Activated gamma-delta T cell treated with anti-CD3 and anti-CD28 coated beads, Interleukin-2, amount 50 U/mL, for 16 hours (primary cell): ENCODE results near the gene S100A14.
A peak's percentile ranks its signal among the peaks of the same experiment; 100 is the strongest.

Source experiments
- DNase-seq: peaks from one replicate; pipeline ENCODE4 v3.0.0-alpha.2; 2020; ENCODE audit warnings: low read depth

Gene S100A14

GRCh38 chr1:153638261-153638660, 22.1 kb upstream of the S100A14 start:
- DNase-seq = no peak

DNA sequence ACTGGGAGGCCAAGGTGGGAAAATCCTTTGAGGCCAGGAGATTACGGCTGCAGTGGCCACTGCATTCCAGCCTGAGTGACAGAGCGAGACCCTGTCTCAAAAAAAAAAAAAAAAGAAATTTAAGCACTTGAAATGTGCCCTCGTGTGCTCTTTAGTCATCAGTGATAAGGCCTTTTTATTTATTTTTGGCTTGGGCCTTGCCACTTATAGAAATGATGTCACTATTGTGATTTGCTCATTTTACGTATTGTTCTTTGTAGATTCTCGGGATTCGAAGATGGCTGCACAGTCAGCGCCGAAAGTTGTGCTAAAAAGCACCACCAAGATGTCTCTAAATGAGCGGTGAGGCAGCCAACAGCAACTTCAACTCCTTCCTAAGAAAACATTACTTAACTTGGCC, 20.2 kb upstream of the S100A14 start:
- no peak for DNase-seq

DNA sequence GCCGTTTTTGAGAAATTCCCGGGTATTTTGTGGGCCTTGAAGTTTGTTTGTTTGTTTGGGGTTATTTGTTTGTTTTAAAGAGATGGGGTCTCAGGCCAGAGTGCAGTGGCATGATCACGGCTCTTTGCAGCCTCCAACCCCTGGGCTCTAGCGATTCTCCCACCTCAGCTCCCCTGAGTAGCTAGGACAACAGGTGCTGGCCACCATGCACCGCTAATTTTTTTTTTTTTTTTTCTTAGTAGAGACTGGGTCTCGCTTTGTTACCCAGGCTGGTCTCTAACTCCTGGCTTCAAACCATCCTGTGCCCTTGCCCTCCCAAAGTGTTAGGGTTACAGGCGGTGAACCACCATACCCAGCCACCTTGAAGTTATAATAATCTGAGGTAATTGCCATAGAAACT, 19.7 kb upstream of the S100A14 start:
- no peak for DNase-seq

DNA sequence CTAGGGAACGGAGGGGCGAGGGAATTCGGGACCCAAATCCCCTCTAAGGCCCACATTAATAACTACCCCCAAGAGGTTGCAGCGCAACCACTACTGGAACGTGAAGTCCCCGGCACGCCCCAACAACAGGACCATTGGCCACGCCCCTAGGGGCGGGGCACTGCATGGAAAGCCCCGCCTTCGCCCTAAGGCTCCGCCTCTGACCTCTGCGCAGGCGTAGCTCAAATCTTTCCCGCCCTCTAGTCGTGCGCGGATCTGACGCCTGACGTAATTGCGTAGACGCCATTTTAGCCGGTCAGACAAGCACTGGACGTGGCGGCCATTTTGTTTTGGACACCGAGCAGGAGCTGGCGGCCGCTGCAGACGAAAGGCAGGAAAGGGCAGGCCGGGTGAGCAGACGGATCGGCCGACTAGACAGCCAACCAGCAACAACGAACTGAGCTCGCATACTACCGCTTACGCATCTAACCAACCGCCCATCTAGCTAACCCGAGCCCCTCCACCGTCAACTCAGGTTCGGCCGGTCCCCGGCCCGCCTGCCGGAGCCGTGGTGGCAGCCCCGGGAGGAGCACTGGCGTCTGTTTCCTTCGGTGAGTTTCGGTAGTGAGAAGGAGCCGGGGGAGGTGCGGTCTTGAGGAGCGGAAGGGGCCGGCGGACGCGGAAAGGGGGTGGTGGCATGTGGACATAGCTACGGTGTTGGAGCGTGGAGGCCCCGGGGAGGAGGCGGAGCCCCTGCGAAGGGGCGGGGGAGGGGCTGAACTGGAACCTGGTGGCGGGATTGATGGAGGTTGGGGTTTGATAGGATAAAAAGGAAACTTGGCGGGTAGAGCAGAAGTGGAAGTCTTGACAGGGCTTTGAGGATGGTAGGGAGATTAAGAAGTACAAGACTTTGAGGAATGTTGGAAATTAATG, 17.9 kb upstream of the S100A14 start, which contains the start of gene CHTOP:
CHTOP (plus strand) TSS at position 313 of the 912 bp plus-strand sequence. CDS start 2,523 bp downstream, outside the sequence.
- peak; percentile 92 for DNase-seq

- no peak for DNase-seq
These were observed 17.1 kb upstream of the S100A14 start for GRCh38 chr1:153633161-153633753.

DNA sequence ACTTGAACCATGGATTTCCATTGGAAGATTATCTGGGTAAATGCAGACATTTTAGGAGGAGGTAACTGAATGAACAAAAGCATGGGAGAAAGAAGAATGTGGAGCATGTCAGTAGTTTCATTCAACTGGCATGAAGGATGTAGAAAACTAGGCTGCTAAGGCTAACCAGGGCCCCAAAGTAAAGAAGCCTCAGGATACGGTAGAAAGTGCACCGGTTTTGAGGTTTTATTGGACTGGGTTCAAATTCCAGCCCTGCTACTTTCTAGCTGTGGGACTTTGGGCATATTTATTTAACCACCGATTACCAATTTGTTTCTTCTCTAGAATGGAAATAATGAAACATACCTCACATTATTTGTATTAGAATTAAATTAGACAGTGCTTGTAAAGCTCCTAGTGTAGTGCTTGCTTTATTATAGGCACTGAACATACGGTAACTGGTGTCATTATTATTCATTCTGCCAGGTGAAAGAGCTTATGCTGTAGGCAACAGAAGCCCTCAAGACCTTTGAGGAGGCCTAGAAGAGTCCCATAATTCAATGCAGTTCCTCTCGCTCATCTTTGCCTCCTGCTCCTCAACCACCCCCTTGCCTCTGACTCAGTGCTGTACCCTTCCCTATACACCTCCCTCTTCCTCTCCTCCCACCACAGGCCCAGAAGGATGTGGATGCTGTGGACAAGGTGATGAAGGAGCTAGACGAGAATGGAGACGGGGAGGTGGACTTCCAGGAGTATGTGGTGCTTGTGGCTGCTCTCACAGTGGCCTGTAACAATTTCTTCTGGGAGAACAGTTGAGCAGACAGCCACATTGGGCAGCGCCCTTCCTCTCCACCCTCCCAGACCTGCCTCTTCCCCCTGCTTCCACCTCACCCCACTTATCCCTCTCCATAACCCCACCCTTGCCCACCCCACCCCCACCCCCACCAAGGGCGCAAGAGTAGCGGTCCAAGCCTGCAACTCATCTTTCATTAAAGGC, 15.2 kb upstream of the S100A14 start:
- no peak for DNase-seq

GRCh38 chr1:153630384-153630783, 14.3 kb upstream of the S100A14 start:
- no peak for DNase-seq

DNA sequence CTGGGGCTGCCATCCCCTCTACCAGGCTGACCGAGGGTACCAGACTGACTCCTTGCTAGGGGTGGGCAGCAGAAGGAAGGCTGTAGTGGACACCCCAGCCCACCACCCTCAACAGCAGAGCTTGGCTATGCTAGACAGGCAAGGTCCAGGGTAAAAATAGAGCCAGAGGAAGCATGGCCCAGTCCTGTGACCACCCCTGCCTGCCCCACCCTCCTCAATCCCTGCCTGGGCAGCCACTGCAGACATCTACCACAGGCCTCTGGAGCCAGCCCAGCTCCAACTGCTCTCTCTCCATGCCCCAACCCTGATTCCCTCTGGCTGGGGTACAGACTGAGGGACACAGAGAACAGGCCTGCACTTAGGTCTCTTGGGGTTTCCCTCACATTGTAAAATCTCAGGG, 13.8 kb upstream of the S100A14 start:
- no peak for DNase-seq

DNA sequence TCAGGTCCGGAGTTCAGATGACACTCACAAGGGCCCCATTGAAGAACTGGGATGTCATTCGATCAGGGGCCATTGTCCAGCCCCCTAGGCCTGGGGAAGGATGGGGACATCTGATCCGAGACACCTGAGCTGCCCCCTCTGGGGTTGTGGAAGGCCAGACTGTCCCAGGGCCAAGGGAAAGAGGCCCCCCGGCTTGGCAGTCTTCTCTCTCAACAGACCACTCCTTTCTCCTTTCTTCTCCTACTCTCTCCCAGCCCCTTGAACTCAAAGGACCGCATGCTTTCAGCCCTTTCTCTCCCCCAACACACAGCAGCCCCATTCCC, 13.2 kb upstream of the S100A14 start:
- no peak for DNase-seq

DNA sequence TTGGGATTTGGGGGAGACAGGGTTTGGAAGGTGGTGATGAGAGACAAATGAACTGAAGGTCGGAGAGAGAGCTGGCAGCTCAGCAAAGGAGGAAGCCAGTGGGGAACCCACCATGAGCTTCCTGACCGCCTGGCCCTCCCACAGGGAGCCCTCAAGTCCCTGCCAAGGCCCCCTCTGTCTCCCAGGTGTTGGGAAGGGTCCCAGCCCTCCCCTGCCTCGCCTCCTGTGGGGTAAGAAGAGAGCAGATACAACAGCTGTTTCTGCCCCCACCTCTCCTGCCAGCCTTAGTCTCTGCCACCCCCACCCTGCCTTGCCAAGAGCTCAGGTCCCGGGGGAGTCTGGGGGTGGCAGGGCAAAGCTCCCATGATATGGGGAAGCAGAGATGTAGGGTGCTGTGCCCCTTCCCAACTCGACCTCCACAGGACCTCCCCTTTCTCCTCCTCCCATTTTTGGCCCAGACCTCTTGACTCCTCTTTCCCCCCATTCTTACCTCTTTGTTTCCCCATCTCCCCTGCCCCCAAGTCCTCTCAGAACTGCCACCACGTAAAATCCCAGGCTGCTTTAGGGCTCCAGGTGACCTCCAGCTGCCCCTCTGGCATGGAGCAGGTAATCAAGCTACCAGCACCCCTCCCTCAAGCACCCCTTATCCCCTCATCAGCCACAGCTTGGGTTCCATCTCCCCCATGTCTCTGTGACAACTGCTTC, 12.7 kb upstream of the S100A14 start:
- no peak for DNase-seq

DNA sequence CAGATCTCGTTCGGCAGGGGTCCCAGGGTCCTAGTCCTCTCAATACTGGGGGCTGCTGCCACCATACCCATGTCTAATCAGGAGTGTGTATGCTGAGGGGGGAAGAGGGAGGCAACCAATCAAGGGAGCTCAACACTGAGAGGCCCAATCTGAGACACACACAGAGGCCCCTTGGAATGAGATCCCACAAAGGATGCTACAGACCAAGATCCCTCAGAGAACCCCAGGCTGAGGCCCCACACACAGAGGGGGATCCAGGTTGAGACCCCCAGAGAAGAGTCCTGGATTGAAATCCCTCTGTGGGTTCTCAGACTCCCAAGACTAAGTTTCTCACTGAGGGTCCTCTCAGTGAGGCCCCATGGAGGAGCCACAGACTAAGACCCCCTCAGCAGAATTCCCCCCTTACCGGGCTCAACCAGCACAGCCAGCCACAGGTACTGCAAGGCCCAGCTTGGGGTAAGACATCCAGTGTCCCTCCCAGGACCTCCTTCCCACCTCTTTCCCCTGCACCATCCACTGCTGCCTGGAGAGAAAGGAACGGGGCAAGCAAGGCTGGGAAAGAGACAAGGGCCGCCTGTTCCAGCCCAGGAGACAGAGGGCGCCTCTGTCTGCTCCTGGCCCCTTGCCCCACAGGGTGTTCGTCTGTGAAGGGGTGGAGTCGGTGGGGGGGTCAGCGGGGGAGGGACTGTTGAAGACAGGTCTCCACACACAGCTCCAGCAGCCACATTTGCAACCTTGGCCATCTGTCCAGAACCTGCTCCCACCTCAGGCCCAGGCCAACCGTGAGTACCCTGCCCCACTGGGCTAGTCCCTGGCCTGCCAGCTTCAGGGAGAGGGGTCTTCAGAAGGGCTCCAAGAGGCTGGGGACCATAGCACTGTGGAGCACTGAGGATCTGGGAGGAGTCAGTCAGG, 11.8 kb upstream of the S100A14 start, which contains the start of gene S100A1:
S100A1 (plus strand) TSS at position 720 of the 912 bp plus-strand sequence. CDS start 2,088 bp downstream, outside the sequence.
- DNase-seq = no peak

DNA sequence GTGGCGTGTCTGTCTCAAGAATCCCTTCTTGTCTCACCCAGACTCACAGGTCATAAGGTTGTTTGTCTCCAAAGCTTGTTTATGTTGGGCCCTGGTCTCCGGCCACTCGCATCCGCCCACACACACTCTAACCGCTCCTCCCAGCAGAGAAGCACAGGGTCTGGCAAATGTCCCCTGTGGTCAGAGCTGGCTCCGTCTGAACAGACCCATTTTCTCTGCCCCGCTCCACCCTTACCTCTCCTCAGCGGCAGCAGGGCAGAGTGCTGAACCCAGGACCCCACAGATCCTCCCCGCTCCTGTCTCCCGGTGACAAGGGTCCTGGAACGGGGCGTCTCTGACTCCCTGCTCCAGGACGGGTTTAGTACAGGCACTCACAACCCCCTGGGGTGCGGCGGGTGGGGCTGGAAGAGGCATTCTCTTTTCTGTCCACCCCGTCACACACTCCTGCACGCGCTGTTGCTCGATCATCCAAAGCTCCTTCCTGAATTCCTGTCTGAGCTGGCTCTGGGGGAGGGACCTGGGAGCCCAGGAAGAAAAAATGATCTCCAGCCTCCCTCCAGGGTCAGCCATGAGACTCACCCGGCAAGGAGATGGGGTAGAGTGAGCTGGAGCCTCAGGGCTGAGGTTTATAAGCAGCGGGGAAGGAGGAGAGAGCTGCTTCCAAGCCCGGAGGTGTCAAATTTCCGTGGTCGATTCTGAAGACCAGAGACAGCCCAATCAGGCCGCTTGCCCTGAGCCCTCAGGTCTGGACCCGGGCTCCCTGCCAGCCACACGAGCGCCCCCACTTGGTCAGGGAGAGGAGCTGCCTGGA, 11.0 kb upstream of the S100A14 start, which contains the start of gene S100A13:
S100A13 (minus strand) TSS at position 602 of the 811 bp plus-strand sequence. CDS start 1,033 bp downstream, outside the sequence.
- no peak for DNase-seq

DNA sequence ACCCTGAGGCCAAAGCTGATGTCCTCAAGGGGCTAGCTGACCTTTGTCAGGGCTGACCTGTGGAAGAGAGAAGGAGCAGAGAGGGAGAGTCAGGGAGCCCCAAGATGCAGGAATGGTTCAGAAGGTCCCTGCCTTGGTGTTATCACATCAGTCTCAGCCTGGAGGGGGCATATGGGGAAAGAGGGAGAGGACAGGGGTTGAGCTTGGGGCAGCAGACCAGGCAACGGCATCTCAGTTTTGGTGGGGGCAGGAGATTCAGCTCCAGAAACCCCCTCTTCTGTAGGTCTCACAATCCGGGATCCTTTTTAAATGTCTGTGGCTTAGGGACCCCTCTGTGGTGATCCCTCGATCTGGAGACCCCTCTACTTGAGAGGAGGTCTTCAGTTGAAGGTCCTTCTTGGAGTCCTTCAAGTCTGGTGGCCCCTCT, 10.4 kb upstream of the S100A14 start:
- DNase-seq = no peak

GRCh38 chr1:153624965-153625611, 9.0 kb upstream of the S100A14 start:
- DNase-seq = no peak

GRCh38 chr1:153623101-153623500, 7.0 kb upstream of the S100A14 start:
- no peak for DNase-seq

DNA sequence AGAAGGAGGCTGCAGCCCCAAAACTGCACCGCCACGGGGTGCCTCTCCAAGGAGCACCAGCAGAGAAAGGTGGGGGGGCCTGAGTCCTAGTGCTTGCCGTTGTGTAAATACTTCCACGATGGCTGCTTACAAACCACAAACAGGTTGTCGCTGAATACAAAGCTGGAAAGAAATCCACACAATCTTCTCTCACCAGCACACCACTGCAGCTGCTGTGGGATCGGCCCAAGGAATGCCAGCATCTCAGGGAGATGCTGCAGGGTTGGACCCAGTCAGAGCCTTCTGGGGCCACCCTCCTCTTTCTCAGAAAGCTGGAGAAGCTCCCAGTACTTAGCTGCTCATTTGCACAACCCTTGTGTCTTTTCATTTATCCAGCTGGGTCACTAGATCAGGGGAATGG, 3.0 kb upstream of the S100A14 start:
- no peak for DNase-seq

GRCh38 chr1:153617663-153618062, 1.5 kb upstream of the S100A14 start:
- DNase-seq = peak; percentile 60

- DNase-seq = no peak
These were observed 789 bp upstream of the S100A14 start for GRCh38 chr1:153616917-153617311.

GRCh38 chr1:153615406-153615805, 719 bp downstream of the S100A14 start:
- DNase-seq = no peak
